GM21723 (cell line): ENCODE results near the gene ELF4.
"Not testable (repeated sequence)": the region's sequence is repeated elsewhere in the genome, so short reads cannot be mapped to it uniquely, and the experiment has no call there.

Source experiments
- ATAC-seq: cut with Tn5 transposase; IDR thresholded peaks from one replicate; pipeline ENCODE4 v1.9.1; 2021; ENCODE audit warnings: mild to moderate bottlenecking, moderate library complexity; ENCODE audit not compliant: unreplicated experiment

The ELF4 gene

GRCh38 chrX:130115119-130115885, 5.0 kb upstream of the ELF4 start:
- not testable (repeated sequence) for ATAC-seq

- ATAC-seq, result no peak
Measured at GRCh38 chrX:130114141-130114588, 3.9 kb upstream of the ELF4 start.

DNA sequence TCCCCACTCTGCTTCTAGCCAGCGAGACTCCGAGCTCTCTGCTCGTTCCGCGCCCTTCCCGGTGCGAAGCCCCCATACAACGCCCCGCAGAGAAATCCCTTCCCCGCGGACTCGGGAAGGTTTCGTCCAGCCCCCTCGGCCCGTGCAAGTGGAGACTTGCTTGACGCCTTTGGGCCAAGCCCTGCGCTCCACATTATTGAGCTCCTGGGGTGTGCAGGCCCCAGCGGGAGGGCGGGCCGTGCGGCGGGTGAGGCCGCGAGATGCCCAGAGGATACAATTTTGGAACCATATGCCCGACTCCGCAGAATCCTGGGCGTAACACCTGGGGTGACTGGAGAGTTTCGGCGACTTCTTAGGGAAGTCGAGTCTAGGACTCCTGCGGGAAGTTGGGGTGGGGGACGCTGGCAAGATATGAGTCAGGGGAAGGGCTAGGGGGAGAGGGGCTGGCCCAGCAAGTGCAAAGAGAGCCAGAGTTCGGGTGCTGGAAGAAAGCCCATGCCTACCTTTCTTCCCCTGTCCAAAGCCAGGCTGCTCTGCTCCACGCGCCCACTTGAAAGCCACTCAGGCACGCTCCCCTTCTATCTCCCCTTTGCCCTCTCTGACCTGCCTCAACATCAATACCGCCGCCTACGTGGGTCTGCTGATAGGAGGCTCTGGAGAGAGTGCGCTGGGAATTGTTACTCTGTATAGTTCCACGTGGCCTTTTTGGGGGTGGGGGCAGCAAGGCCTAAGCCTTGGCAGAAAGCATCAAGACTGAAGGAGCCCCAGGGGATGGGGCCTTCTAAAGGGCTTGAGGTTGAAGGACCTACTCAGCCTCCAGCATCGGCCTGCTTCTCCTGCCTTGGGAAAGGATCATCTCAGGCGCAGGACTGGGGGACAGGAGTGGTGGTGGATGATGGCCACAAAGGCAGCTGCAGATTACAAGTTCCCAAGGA, 1.2 kb upstream of the ELF4 start:
- peak; percentile 7 for ATAC-seq

GRCh38 chrX:130109429-130110378, 593 bp downstream of the ELF4 start:
- peak; percentile 3 for ATAC-seq

- peak; percentile 66 for ATAC-seq
Measured at GRCh38 chrX:130108647-130109428, 1.5 kb downstream of the ELF4 start.

DNA sequence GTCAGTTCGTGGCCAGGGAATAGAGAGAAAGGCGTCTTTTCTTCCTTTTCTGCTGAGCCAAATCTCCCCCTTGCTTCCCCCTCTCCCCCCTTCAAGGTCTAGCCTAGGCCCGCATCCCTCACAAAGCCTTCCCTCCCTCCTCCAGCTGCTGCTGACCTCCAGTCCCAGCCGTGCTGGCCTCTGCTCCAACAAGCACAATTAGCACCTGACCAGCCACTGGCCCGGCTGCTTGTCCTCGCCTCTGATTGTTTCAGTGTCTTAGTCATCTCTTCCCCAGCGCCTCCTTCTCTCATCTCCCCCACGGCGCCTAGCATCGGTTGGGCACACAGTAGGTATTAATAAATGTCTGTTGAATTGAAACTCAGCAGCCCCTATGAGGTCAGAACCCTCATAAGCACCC, 4.2 kb downstream of the ELF4 start:
- no peak for ATAC-seq

GRCh38 chrX:130105244-130105643, 5.1 kb downstream of the ELF4 start:
- no peak for ATAC-seq

DNA sequence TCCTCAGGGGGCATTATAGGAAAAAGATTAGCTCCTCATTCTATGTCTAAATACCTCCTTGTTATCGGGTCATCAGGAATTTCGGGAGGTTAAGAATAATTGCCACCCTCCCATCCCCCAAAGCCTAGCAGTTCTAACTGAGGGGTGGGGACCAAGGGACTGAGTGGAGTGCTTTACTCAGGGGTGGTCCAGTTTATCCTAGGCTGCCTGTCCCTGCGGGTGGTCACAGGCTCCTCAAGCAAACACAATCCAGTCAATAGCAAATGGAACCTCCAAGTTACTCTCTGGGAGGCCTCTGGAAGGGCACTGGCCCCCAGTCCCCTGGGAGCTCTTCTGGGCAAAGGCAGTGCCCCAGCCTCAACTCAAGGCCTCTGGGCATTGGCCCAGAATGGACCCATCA, 6.7 kb downstream of the ELF4 start:
- no peak for ATAC-seq

DNA sequence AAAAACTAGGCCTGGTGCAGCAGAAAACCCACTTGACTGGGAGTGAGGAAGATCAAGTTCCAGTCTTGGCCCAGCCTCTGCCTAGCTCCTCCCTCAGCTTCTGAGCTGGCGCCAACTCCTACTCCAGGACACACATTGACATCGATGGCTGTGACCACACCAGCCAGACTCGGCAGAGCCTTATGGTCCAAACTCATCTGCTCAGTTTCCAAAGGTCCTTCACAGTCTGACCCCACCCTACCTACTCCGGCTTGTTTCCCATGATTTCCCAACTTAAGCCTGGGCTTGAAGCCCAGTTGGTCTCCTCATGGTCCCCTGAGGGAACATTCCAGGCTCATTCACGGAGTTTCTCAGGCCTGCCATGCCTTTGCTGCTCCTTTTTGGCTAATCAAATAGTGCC, 10.1 kb downstream of the ELF4 start:
- ATAC-seq, result no peak

DNA sequence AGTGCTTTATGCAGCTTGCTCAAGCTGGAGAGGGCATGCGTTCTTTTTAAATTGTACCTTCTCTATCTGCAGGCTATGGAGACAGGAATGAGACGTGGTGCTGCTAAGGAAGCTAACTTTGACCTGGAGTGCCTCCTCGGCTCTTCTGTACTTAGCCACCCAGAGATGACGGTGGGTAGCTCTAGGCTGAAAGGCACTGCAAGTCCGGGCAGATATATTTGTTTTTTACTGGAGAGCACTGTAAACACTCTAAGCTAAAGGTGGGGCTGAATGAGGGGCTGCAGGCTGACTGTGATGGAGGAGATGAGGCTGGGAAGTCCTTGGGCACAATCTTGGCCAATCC, 12.1 kb downstream of the ELF4 start:
- ATAC-seq, result no peak

DNA sequence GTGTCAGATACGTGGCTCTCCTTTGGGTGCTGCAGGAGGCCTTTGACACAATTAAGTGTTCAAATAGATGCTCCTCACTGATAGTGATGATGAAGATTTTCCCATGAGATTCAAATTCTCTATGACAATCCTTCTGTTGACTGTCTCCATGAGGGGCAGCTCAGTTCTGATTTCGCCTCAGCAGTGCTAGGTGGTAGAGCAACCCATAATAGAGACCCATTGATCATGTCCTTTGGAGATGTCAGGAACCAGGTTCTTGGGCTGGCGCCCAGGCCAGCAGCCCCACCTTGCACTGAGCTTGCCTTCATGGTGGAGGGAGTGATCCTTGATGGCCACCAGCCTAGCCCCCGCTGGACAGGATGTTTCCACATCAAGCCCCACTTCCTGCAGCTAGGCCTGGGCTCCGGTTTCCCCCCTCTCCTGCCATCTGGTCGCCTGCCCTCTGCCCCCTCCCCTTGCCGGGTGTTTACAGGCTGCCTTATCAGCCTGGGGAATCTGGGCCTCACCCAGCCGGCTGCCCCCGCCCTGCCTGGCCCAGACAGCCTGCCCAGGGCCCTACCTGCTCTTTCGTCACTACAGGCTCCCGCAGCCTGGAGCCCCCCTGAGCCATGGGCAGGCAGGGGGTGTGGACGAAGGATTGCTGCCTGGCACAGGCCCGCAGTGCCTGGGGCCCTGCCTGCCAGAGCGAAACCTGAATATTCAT, 12.6 kb downstream of the ELF4 start:
- no peak for ATAC-seq

GRCh38 chrX:130095249-130096030, 14.9 kb downstream of the ELF4 start:
- ATAC-seq, result no peak

- ATAC-seq, result no peak
Measured at GRCh38 chrX:130094696-130095095, 15.6 kb downstream of the ELF4 start.

DNA sequence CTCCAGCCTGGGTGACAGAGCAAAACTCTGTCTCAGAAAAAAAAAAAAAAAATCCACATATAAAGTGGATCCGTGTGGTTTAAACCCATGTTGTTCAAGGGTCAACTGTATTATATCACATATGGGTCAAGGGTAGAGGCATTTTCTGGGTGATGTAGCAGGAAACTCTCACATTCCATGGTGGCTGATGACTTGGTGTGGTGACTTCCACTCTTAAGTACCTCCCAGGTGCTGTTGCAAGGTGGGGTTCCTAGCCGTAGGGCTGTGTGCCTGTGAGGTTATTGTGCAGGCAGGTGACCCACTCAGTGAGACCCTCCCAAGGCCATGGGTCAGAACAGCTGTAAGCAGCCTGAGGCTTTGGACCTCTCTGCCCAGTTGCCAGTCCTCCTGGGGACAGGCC, 17.0 kb downstream of the ELF4 start:
- no peak for ATAC-seq

DNA sequence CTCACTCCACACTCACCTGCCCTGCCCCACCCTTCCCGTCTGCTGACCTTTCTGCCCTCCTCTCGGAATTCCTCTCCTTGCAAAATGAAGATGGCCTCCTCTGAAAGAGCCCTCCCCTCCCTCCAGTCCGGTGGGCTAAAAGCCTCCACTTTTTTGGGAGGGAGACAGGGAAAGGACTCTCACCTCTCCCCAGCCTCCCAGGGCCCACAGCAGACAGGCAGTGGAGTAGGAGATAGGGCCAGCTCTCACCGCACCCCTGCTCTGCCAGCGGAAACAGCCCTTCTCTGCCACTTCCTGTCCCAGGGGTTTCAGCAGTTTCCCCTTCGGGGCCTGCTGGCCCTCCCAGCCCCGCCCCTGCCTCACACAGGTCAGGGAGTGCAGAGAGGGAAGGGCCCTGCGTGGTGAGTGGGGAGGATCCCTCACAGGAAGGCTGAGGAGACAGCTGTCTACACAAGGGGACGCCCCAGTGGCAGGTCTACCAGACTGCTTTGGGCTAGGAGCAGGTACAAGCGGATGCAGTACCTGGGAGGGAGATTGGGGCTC, 18.2 kb downstream of the ELF4 start:
- ATAC-seq, result peak; percentile 98

DNA sequence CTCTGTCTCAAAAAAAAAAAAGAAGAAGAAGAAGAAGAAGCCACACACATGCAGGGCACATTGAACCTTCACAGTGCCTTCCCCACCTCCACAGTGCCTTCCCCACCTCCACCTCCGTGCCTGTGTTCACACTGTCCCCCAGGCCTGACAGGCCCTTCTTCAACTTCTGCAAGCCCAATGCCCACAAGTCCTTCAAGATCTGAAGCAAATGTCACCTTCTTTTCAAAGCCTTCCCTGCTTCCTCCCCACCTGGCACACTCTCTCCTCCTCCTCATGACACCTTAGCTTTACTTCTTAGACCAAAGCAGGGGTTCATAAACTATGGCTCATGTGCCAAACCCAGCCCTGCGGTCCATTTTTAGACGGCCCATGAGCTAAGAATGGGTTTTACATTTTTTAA, 19.9 kb downstream of the ELF4 start:
- ATAC-seq, result no peak

DNA sequence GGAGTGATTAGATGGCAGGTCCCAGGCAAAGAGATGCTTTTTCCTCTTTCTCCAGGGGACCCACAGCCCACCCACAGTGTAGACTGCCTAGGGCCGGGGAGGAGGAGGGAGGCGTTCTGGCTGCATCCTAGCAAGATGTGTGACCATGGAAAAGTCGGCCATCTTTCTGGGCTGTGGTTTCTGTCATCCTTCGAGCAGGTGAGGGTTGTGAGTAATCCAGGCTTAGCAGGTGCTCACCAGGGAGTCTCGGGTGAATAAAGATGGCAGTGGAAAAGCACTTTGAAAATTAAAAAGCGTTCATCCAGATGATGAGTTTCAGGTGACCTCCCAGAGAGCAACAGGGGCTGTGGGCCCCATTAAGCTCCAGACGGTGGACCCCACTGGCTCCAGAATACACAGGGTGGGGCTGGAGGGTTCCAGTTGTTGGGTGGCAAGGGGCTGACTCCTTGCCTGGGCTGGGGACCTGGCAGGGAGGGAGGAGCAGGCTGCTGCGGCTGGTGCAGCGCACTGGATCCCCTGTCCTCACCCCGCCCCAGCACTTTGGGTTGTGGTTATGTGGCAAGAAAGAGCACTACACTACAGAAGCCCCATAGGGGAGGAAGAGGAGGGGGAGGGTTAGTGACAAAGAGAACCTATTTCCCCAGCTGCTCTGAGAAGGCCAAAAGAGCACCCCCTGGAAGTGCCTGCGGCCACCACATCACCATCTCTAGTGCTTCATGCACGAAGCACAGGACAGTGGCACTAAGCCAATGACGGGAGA, 23.7 kb downstream of the ELF4 start:
- peak; percentile 40 for ATAC-seq
